Measurements from ENCODE around the gene DYNLRB2. TPM values are rescaled to one million over a fixed set of nuclear protein-coding genes. Genes with fewer than 3 reads are reported as not detected.
A peak's percentile ranks its signal among the peaks of the same experiment; 100 is the strongest.

The DYNLRB2 gene
- total RNA-seq, 1 donor from 2014 or later, result not detected

DNA sequence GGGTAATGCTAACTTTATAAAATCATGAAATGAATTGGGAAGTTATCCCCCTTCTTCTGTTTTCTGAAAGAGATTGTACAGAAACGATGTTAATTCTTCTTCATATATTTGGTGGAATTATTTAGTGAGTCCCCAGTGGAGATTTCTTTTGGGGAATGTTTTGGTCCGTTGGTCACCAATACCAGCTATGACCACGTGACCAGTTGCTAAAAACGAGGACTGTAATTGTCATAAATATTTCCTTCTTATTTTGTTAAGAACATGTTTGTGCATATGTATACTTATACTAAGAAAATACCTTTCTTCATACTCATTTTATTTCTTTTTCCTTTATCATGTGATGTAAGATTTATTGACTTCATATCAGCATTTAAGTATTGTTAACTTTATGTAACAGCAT lies 10.3 kb upstream of the DYNLRB2 start:
- DNase-seq (ENCODE audit: low read depth, low spot score), result no peak
- Mint-ChIP-seq H3K4me1 (no peaks in the 10 kb centered on the region), H3K4me3 (no peak overlapping the region), H3K27me3 (ENCODE audit: low read depth) (peaks cover 82% of the 10 kb centered on the region), H3K27ac (ENCODE audit: unreplicated experiment) (no peak overlapping the region), H3K9me3 (peaks cover 2% of the 10 kb centered on the region), H3K36me3 (ENCODE audit: low read depth) (no peaks in the 10 kb centered on the region)
- no peak for TF ChIP-seq CTCF (conservative IDR thresholded peaks at IDR 0.05)

DNA sequence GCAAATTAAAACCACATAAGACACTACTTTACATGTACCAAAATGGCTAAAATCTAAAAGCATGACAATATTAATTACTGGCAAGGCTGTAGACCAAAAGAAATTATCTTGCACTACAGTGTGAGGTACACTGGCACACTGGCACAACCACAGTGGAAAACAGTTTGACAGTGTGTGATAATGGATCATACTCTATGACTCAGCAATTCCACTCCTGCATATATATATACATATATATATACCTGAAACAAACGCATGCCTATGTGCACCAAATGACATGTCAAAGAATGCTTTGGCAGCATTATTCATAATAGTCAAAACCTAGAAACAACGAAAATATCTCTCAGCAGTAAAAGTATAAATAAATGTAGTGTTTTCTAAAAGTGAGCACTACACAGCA lies 4.6 kb upstream of the DYNLRB2 start:
- H3K36me3 Mint-ChIP-seq (ENCODE audit: low read depth), result no peaks in the 10 kb centered on the region
- no peak for DNase-seq (ENCODE audit: low read depth, low spot score)
- H3K9me3 Mint-ChIP-seq, result peaks cover 3% of the 10 kb centered on the region
- H3K27ac Mint-ChIP-seq (ENCODE audit: unreplicated experiment), result no peak overlapping the region
- peaks cover 94% of the 10 kb centered on the region for H3K27me3 Mint-ChIP-seq (ENCODE audit: low read depth)
- no peak overlapping the region for H3K4me3 Mint-ChIP-seq
- TF ChIP-seq CTCF (conservative IDR thresholded peaks at IDR 0.05), result no peak
- H3K4me1 Mint-ChIP-seq, result peaks cover 15% of the 10 kb centered on the region

DNA sequence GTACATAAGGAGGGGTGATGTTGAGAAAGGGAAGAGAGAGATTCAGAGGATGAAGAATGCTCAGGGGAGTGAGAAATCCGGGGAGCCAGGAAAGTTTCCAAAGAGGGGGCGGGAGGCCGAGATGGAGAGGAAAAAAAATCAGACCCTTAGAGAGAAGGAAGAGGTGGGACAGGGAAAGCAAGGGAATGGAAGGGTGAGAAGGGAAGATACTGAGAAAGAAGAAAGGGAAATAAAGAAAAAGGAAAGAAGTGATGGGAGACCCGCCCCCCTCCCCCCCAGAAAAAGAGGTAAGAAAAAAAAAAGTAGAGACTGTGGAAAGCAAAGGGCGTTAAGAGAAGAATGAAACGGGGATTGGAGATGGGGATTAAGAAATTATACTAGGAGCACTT lies 507 bp downstream of the DYNLRB2 start:
- Mint-ChIP-seq H3K27me3 (ENCODE audit: low read depth) (peaks cover 89% of the 10 kb centered on the region), H3K36me3 (ENCODE audit: low read depth) (no peaks in the 10 kb centered on the region), H3K9me3 (peaks cover 3% of the 10 kb centered on the region), H3K4me3 (peak overlapping the region; percentile 90), H3K4me1 (peaks cover 20% of the 10 kb centered on the region), H3K27ac (ENCODE audit: unreplicated experiment) (peak overlapping the region; percentile 72)
- no peak for DNase-seq (ENCODE audit: low read depth, low spot score)
- no peak for TF ChIP-seq CTCF (conservative IDR thresholded peaks at IDR 0.05)

GRCh38 chr16:80543162-80543561 lies 2.4 kb downstream of the DYNLRB2 start:
- H3K4me3 Mint-ChIP-seq, result no peak overlapping the region
- TF ChIP-seq CTCF (conservative IDR thresholded peaks at IDR 0.05), result no peak
- peaks cover 3% of the 10 kb centered on the region for H3K9me3 Mint-ChIP-seq
- peaks cover 20% of the 10 kb centered on the region for H3K4me1 Mint-ChIP-seq
- no peak overlapping the region for H3K27ac Mint-ChIP-seq (ENCODE audit: unreplicated experiment)
- no peak for DNase-seq (ENCODE audit: low read depth, low spot score)
- H3K27me3 Mint-ChIP-seq (ENCODE audit: low read depth), result peaks cover 90% of the 10 kb centered on the region
- H3K36me3 Mint-ChIP-seq (ENCODE audit: low read depth), result no peaks in the 10 kb centered on the region

GRCh38 chr16:80544326-80544725 lies 3.5 kb downstream of the DYNLRB2 start:
- no peak for DNase-seq (ENCODE audit: low read depth, low spot score)
- Mint-ChIP-seq H3K36me3 (ENCODE audit: low read depth) (no peaks in the 10 kb centered on the region), H3K9me3 (peaks cover 3% of the 10 kb centered on the region), H3K27ac (ENCODE audit: unreplicated experiment) (no peak overlapping the region), H3K4me3 (no peak overlapping the region), H3K27me3 (ENCODE audit: low read depth) (peaks cover 85% of the 10 kb centered on the region), H3K4me1 (peaks cover 20% of the 10 kb centered on the region)
- TF ChIP-seq CTCF (conservative IDR thresholded peaks at IDR 0.05), result no peak

- Mint-ChIP-seq H3K27ac (ENCODE audit: unreplicated experiment) (no peak overlapping the region), H3K27me3 (ENCODE audit: low read depth) (peaks cover 79% of the 10 kb centered on the region), H3K36me3 (ENCODE audit: low read depth) (no peaks in the 10 kb centered on the region), H3K4me3 (no peak overlapping the region), H3K9me3 (no peaks in the 10 kb centered on the region), H3K4me1 (peaks cover 5% of the 10 kb centered on the region)
- no peak for TF ChIP-seq CTCF (conservative IDR thresholded peaks at IDR 0.05)
- DNase-seq (ENCODE audit: low read depth, low spot score), result no peak
Observed at GRCh38 chr16:80546249-80546648, 5.5 kb downstream of the DYNLRB2 start.
